T-helper 2 cell treated with Interferon-gamma antibody and Interleukin-4, amounts not matched to agents 5 μg/mL and 100 μg/mL, for 36 hours (primary cell): Measurements from ENCODE around the gene BLOC1S5.

Experiments used
- DNase-seq: peaks from one replicate; pipeline ENCODE4 v3.0.0; 2021; ENCODE audit warnings: low spot score
- H3K27ac Mint-ChIP-seq: one replicate; pipeline ENCODE4 v1.8.0; 2021; ENCODE audit warnings: mild to moderate bottlenecking, mixed read lengths
- H3K27me3 Mint-ChIP-seq: one replicate; pipeline ENCODE4 v1.8.0; 2021; ENCODE audit warnings: low read depth, mixed read lengths
- H3K36me3 Mint-ChIP-seq: one replicate; pipeline ENCODE4 v1.8.0; 2021; ENCODE audit warnings: low read depth, mixed read lengths
- H3K4me1 Mint-ChIP-seq: one replicate; pipeline ENCODE4 v1.8.0; 2021; ENCODE audit warnings: low read depth, mixed read lengths
- H3K4me3 Mint-ChIP-seq: one replicate; pipeline ENCODE4 v1.8.0; 2022; ENCODE audit warnings: mild to moderate bottlenecking, moderate library complexity, mixed read lengths
- H3K9me3 Mint-ChIP-seq: one replicate; pipeline ENCODE4 v1.8.0; 2021; ENCODE audit warnings: mixed read lengths

Gene BLOC1S5, protein sequence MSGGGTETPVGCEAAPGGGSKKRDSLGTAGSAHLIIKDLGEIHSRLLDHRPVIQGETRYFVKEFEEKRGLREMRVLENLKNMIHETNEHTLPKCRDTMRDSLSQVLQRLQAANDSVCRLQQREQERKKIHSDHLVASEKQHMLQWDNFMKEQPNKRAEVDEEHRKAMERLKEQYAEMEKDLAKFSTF

DNA sequence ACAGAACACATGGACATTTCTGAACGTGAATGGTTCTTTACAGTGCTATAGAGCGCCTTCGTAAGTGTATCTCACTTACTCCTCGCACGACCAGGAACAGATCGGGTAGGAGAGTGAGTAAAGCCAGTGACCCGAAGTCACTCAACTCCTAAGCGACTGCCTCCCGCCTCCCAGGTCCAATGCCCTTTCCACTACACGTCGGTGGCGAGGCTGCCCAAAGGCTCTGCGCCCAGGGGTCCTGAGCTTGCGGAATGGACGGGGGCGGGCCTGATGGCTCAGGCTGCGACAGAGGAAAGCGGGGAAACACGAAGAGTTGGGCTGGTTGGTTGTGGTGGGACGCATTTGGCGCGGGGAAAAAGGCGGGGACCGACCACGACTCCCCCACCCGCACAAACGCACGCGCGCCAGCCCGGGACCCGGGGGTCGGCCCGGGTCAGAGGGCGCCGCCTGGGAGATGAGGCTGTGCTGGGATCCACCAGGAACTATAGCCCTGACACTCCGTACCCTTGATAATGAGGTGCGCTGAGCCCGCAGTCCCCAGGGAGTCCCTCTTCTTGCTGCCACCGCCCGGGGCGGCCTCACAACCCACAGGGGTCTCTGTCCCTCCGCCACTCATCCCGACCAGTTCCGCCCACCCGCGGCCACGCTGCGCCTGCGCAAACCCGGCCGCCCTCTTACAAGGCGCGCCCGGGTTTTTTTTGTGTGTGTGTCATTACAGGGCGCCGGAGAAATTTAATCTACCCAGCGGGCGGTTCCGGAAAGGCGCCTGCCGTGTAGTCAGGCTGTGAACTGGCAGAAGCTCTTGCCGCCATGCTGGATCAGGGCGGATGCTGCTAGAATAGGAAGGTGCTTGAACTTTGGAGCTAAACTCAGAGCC is at the start of gene BLOC1S5:
Gene BLOC1S5, minus strand, starts transcription at position 629 of the 877 bp plus-strand sequence. Its CDS starts 13 bp downstream, at position 616.
- H3K9me3 Mint-ChIP-seq, result no peaks in the 10 kb centered on the region
- H3K27me3 Mint-ChIP-seq, result no peaks in the 10 kb centered on the region
- H3K36me3 Mint-ChIP-seq, result peaks cover 6% of the 10 kb centered on the region
- H3K27ac Mint-ChIP-seq, result peak within 1 kb of the TSS; percentile 96
- DNase-seq, result peak; percentile 98
- peak within 1 kb of the TSS; percentile 96 for H3K4me3 Mint-ChIP-seq
- peaks cover 25% of the 10 kb centered on the region for H3K4me1 Mint-ChIP-seq

GRCh38 chr6:8113131-8113654 is 49.0 kb upstream of the BLOC1S5 start:
- H3K9me3 Mint-ChIP-seq, result no peaks in the 10 kb centered on the region
- H3K27me3 Mint-ChIP-seq, result peaks cover 26% of the 10 kb centered on the region
- H3K27ac Mint-ChIP-seq, result no peak overlapping the region
- H3K4me1 Mint-ChIP-seq, result peaks cover 2% of the 10 kb centered on the region
- no peaks in the 10 kb centered on the region for H3K36me3 Mint-ChIP-seq
- no peak overlapping the region for H3K4me3 Mint-ChIP-seq
- no peak for DNase-seq

DNA sequence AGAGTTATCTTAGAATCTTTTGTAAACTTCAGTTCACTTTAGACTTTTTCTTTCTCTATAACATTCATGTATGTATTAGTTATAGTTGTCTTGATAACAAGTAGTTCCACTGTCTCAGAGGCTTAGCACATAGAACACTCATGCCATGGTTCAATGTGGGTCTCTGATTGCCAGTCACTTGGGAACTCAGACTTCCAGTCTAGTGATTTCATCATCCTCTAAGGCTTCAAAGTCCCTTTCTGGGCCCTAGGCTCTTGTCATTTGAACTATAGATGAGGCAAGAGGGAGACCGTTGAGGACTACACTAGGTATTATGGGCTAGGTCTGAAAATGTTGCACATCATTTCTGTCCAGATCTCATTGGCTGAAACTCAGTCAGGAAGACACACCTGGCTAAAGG is 46.5 kb upstream of the BLOC1S5 start:
- Mint-ChIP-seq H3K4me3 (no peak overlapping the region), H3K4me1 (peaks cover 3% of the 10 kb centered on the region), H3K36me3 (no peaks in the 10 kb centered on the region), H3K9me3 (no peaks in the 10 kb centered on the region), H3K27ac (no peak overlapping the region), H3K27me3 (peaks cover 35% of the 10 kb centered on the region)
- no peak for DNase-seq

DNA sequence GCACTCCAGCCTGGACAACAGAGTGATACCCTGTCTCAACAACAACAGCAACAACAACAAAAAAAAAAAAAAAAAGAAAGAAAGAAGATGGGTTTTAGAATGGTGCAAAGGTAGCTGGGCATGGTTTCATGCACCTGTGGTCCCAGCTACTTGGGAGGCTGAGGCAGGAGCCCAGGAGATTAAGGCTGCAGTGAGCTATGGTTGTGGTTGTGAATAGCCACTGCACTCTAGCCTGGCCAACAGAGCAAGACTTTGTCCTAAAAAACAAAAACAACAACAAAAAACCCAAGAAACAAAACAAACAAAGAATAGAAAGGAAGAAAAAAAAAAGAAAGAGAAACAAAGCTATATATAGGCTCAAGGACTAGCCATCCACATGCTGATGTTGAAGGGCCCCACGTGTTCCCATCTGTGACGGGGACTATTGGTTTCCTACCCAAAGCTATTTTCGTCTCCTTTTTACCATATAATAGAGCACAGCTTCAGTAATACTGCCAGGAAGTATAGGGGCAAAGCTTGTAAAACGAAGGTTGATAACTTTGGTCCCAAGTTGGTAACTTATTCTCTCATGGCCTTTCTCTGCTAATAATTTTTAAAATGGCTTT is 46.0 kb upstream of the BLOC1S5 start:
- Mint-ChIP-seq H3K36me3 (no peaks in the 10 kb centered on the region), H3K27ac (no peak overlapping the region), H3K9me3 (no peaks in the 10 kb centered on the region), H3K4me1 (peaks cover 3% of the 10 kb centered on the region), H3K27me3 (peaks cover 35% of the 10 kb centered on the region), H3K4me3 (no peak overlapping the region)
- no peak for DNase-seq

- H3K4me1 Mint-ChIP-seq, result peaks cover 3% of the 10 kb centered on the region
- H3K27ac Mint-ChIP-seq, result no peak overlapping the region
- H3K27me3 Mint-ChIP-seq, result peaks cover 38% of the 10 kb centered on the region
- no peaks in the 10 kb centered on the region for H3K36me3 Mint-ChIP-seq
- no peaks in the 10 kb centered on the region for H3K9me3 Mint-ChIP-seq
- DNase-seq, result no peak
- no peak overlapping the region for H3K4me3 Mint-ChIP-seq
Measured at GRCh38 chr6:8108759-8109539, 44.8 kb upstream of the BLOC1S5 start.

DNA sequence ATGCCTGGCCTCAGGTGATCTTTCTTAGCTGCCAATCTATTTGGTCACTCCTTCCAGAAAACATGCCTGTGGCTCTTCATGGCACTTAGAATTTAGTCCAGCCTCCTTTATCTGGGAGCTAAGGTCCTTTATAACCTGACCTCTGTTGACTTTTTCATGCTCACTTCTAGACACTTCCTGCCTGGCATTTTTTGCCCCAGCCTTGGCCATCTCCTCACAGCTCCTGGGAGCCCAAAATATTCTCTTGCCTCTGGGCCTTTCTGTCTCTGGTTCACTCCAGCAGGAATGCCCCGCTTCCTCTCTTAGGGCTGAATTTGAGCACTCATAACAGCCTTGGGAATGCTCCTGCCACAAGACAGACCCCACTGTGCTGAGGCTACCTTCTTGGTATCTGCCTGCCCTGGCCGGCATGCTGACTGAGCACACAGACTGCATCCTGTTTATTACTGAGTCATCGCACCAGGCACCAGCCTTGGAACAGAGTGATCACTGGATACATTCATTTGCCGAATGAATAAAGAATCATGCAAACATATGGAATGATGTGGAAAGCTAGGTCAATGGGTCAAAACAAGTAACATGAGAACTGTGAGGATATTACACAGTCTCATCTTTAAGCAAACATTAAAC is 44.0 kb upstream of the BLOC1S5 start:
- Mint-ChIP-seq H3K27ac (no peak overlapping the region), H3K4me1 (peaks cover 3% of the 10 kb centered on the region), H3K27me3 (peaks cover 38% of the 10 kb centered on the region), H3K9me3 (no peaks in the 10 kb centered on the region), H3K4me3 (no peak overlapping the region), H3K36me3 (no peaks in the 10 kb centered on the region)
- DNase-seq, result no peak

GRCh38 chr6:8105791-8106190 is 41.6 kb upstream of the BLOC1S5 start:
- Mint-ChIP-seq H3K36me3 (peaks cover 5% of the 10 kb centered on the region), H3K9me3 (peaks cover 3% of the 10 kb centered on the region), H3K27ac (no peak overlapping the region)

GRCh38 chr6:8103726-8104125 is 39.5 kb upstream of the BLOC1S5 start:
- Mint-ChIP-seq H3K4me3 (no peak overlapping the region), H3K4me1 (peaks cover 27% of the 10 kb centered on the region), H3K9me3 (peaks cover 3% of the 10 kb centered on the region), H3K27ac (no peak overlapping the region), H3K27me3 (peaks cover 22% of the 10 kb centered on the region), H3K36me3 (peaks cover 18% of the 10 kb centered on the region)
- DNase-seq, result no peak

More at GRCh38 chr6:8105791-8106190, 41.6 kb upstream of the BLOC1S5 start:
- Mint-ChIP-seq H3K4me1 (peaks cover 16% of the 10 kb centered on the region), H3K27me3 (peaks cover 29% of the 10 kb centered on the region), H3K4me3 (no peak overlapping the region)
- DNase-seq, result no peak

- Mint-ChIP-seq H3K27me3 (peaks cover 16% of the 10 kb centered on the region), H3K9me3 (peaks cover 3% of the 10 kb centered on the region), H3K27ac (peak within 1 kb of the TSS; percentile 99), H3K4me1 (peaks cover 25% of the 10 kb centered on the region), H3K4me3 (peak within 1 kb of the TSS; percentile 96), H3K36me3 (peaks cover 19% of the 10 kb centered on the region)
- DNase-seq, result peak; percentile 89
Measured at GRCh38 chr6:8102122-8102958, 38.2 kb upstream of the BLOC1S5 start, which contains the start of gene EEF1E1. TSS of gene EEF1E1 (minus strand) at chr6:8102548. CDS start at chr6:8102521, 27 bp downstream.

DNA sequence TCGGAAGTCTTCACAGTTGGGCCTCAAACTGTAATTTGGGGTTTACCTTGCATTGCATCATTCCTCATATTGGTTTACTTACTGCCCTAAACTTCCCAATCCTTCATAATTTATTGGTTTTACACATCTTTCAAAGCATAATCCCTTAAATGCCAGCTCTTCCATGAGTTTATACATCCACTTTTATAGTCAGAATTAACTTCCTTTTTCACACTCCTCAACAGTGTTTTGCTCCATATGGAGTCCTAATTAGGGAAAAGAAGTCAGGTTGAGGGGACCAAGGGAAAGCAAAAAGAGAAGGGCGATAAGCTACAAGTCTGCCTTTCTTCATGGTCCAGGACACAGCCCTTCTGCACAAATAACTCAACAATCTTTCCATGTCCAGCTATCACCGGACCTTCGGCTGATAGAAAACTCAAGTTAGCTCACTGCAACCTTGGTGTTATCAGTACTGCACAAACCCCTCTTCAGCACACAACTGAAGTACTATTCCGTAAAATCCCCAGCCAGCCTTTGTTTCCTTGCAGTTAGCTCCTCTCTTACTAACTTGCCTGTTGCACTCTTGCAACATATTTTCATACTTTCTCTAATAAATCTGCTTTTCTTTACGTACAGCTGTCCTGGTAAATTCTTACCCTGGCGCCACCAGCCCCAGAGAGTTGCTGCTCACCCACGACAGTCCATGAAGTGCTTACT is 36.1 kb upstream of the BLOC1S5 start:
- DNase-seq, result no peak
- Mint-ChIP-seq H3K27me3 (peaks cover 8% of the 10 kb centered on the region), H3K4me3 (peak overlapping the region; percentile 33), H3K9me3 (peaks cover 3% of the 10 kb centered on the region), H3K4me1 (peaks cover 27% of the 10 kb centered on the region), H3K27ac (peak overlapping the region; percentile 47), H3K36me3 (peaks cover 32% of the 10 kb centered on the region)

DNA sequence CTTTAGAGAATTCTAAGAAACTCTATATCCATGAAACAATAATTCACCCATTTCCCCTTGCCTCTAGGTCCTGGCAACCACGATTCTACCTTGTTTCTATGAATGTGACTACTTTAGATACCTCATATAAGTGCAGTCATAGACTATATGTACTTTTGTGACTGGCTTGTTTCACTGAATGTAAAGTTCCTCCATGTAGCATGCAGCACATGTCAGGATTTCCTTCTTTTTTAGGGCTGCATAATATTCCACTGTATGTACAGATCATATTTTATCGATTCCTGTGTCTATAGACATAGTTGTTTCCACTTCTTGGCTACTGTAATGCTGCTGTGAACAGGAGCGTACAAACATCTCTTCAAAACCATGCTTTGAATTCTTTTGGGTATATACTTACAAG is 26.5 kb upstream of the BLOC1S5 start:
- Mint-ChIP-seq H3K27ac (no peak overlapping the region), H3K36me3 (peaks cover 71% of the 10 kb centered on the region), H3K4me3 (no peak overlapping the region), H3K27me3 (no peaks in the 10 kb centered on the region), H3K9me3 (peaks cover 10% of the 10 kb centered on the region), H3K4me1 (peaks cover 3% of the 10 kb centered on the region)
- DNase-seq, result no peak

DNA sequence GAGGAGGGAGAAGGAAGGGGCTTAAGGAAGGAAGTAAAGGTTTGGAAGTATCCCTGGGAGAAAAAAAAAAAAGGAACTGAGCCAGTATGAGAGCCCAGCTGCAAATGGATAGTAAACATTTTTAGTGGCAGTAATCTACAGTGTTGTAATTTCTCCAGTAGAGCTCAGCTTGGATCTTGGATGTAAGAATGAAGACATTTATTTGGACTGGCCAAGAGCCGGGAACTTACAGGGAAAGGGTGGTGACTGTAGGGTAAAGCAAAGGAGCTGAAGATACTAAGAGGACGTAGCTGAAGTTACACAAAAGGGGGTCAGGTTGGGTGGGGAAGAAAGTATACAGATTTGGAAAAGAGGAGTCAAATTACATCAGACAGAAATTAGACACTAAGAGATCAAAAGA is 24.7 kb upstream of the BLOC1S5 start:
- Mint-ChIP-seq H3K4me3 (no peak overlapping the region), H3K4me1 (peaks cover 5% of the 10 kb centered on the region), H3K27me3 (no peaks in the 10 kb centered on the region), H3K36me3 (peaks cover 59% of the 10 kb centered on the region), H3K9me3 (peaks cover 10% of the 10 kb centered on the region), H3K27ac (no peak overlapping the region)
- no peak for DNase-seq
